ENCODE data around the gene UBR3.
"Not testable (repeated sequence)": the region's sequence is repeated elsewhere in the genome, so short reads cannot be mapped to it uniquely, and the experiment has no call there.

UBR3 gene

GRCh38 chr2:169845016-169845415 is 17.8 kb downstream of the UBR3 start:
- H3K4me3 Mint-ChIP-seq: no peak overlapping the region
- H3K9me3 Mint-ChIP-seq: no peaks in the 10 kb centered on the region
- no peak for ATAC-seq
- H3K27me3 Mint-ChIP-seq: no peaks in the 10 kb centered on the region
- H3K27ac Mint-ChIP-seq: no peak overlapping the region
- H3K4me1 Mint-ChIP-seq: peaks cover 45% of the 10 kb centered on the region
- H3K36me3 Mint-ChIP-seq: peaks cover 24% of the 10 kb centered on the region

GRCh38 chr2:169848959-169849693 is 21.9 kb downstream of the UBR3 start:
- not testable (repeated sequence) for H3K9me3 Mint-ChIP-seq, ATAC-seq, H3K27ac Mint-ChIP-seq, H3K4me3 Mint-ChIP-seq, H3K27me3 Mint-ChIP-seq
- peaks cover 58% of the 10 kb centered on the region for H3K4me1 Mint-ChIP-seq
- peaks cover 37% of the 10 kb centered on the region for H3K36me3 Mint-ChIP-seq

GRCh38 chr2:169849710-169850109 is 22.5 kb downstream of the UBR3 start:
- H3K4me1 Mint-ChIP-seq: peaks cover 55% of the 10 kb centered on the region

GRCh38 chr2:169853041-169853668 is 25.9 kb downstream of the UBR3 start:
- H3K9me3 Mint-ChIP-seq: no peaks in the 10 kb centered on the region
- no peaks in the 10 kb centered on the region for H3K27me3 Mint-ChIP-seq
- ATAC-seq: no peak
- H3K27ac Mint-ChIP-seq: peak overlapping the region; percentile 13
- H3K36me3 Mint-ChIP-seq: peaks cover 30% of the 10 kb centered on the region
- H3K4me3 Mint-ChIP-seq: no peak overlapping the region
- H3K4me1 Mint-ChIP-seq: peaks cover 28% of the 10 kb centered on the region

More at GRCh38 chr2:169849710-169850109, 22.5 kb downstream of the UBR3 start:
- Mint-ChIP-seq H3K36me3 (peaks cover 34% of the 10 kb centered on the region), H3K4me3 (no peak overlapping the region), H3K27ac (no peak overlapping the region), H3K27me3 (no peaks in the 10 kb centered on the region), H3K9me3 (no peaks in the 10 kb centered on the region)
- no peak for ATAC-seq

- ATAC-seq, H3K4me3 Mint-ChIP-seq, H3K27me3 Mint-ChIP-seq, H3K27ac Mint-ChIP-seq, H3K9me3 Mint-ChIP-seq: not testable (repeated sequence)
- H3K36me3 Mint-ChIP-seq: peaks cover 30% of the 10 kb centered on the region
- peaks cover 37% of the 10 kb centered on the region for H3K4me1 Mint-ChIP-seq
Observed at GRCh38 chr2:169855281-169856258, 28.3 kb downstream of the UBR3 start.

- ATAC-seq: no peak
- Mint-ChIP-seq H3K27me3 (no peaks in the 10 kb centered on the region), H3K4me3 (no peak overlapping the region), H3K27ac (no peak overlapping the region), H3K9me3 (no peaks in the 10 kb centered on the region), H3K36me3 (peaks cover 17% of the 10 kb centered on the region), H3K4me1 (peaks cover 29% of the 10 kb centered on the region)
Observed at GRCh38 chr2:169859423-169859822, 32.2 kb downstream of the UBR3 start.

- Mint-ChIP-seq H3K36me3 (peaks cover 17% of the 10 kb centered on the region), H3K4me3 (no peak overlapping the region), H3K9me3 (no peaks in the 10 kb centered on the region), H3K27me3 (no peaks in the 10 kb centered on the region), H3K27ac (no peak overlapping the region), H3K4me1 (peaks cover 29% of the 10 kb centered on the region)
- no peak for ATAC-seq
Observed at GRCh38 chr2:169860149-169860548, 32.9 kb downstream of the UBR3 start.

- Mint-ChIP-seq H3K4me3 (no peak overlapping the region), H3K27me3 (no peaks in the 10 kb centered on the region), H3K36me3 (peaks cover 17% of the 10 kb centered on the region), H3K4me1 (peaks cover 36% of the 10 kb centered on the region), H3K9me3 (no peaks in the 10 kb centered on the region), H3K27ac (no peak overlapping the region)
- no peak for ATAC-seq
Observed at GRCh38 chr2:169862816-169863215, 35.6 kb downstream of the UBR3 start.

- H3K27me3 Mint-ChIP-seq: no peaks in the 10 kb centered on the region
- ATAC-seq: no peak
- H3K4me3 Mint-ChIP-seq: no peak overlapping the region
- no peaks in the 10 kb centered on the region for H3K9me3 Mint-ChIP-seq
- H3K27ac Mint-ChIP-seq: no peak overlapping the region
- peaks cover 38% of the 10 kb centered on the region for H3K4me1 Mint-ChIP-seq
- H3K36me3 Mint-ChIP-seq: peaks cover 8% of the 10 kb centered on the region
Observed at GRCh38 chr2:169865492-169865891, 38.2 kb downstream of the UBR3 start.

- not testable (repeated sequence) for H3K36me3 Mint-ChIP-seq, ATAC-seq, H3K4me3 Mint-ChIP-seq, H3K27ac Mint-ChIP-seq, H3K9me3 Mint-ChIP-seq, H3K27me3 Mint-ChIP-seq
- H3K4me1 Mint-ChIP-seq: peaks cover 36% of the 10 kb centered on the region
Observed at GRCh38 chr2:169866230-169866629, 39.0 kb downstream of the UBR3 start.

- no peak overlapping the region for H3K27ac Mint-ChIP-seq
- no peaks in the 10 kb centered on the region for H3K36me3 Mint-ChIP-seq
- H3K9me3 Mint-ChIP-seq: no peaks in the 10 kb centered on the region
Observed at GRCh38 chr2:169867579-169867978, 40.3 kb downstream of the UBR3 start.

GRCh38 chr2:169868951-169869350 is 41.7 kb downstream of the UBR3 start:
- H3K9me3 Mint-ChIP-seq: no peaks in the 10 kb centered on the region
- H3K4me3 Mint-ChIP-seq: no peak overlapping the region
- no peak overlapping the region for H3K27ac Mint-ChIP-seq
- peaks cover 20% of the 10 kb centered on the region for H3K4me1 Mint-ChIP-seq
- H3K27me3 Mint-ChIP-seq: no peaks in the 10 kb centered on the region
- H3K36me3 Mint-ChIP-seq: no peaks in the 10 kb centered on the region
- no peak for ATAC-seq

More at GRCh38 chr2:169867579-169867978, 40.3 kb downstream of the UBR3 start:
- Mint-ChIP-seq H3K4me1 (peaks cover 30% of the 10 kb centered on the region), H3K27me3 (no peaks in the 10 kb centered on the region), H3K4me3 (no peak overlapping the region)
- ATAC-seq: no peak

GRCh38 chr2:169871369-169871768 is 44.1 kb downstream of the UBR3 start:
- not testable (repeated sequence) for H3K4me3 Mint-ChIP-seq, H3K27ac Mint-ChIP-seq, H3K9me3 Mint-ChIP-seq, H3K27me3 Mint-ChIP-seq, H3K4me1 Mint-ChIP-seq, ATAC-seq
- peaks cover 11% of the 10 kb centered on the region for H3K36me3 Mint-ChIP-seq

- Mint-ChIP-seq H3K36me3 (peaks cover 11% of the 10 kb centered on the region), H3K9me3 (no peaks in the 10 kb centered on the region)
- no peak for ATAC-seq
Observed at GRCh38 chr2:169871994-169872393, 44.7 kb downstream of the UBR3 start.

GRCh38 chr2:169877398-169877797 is 50.1 kb downstream of the UBR3 start:
- H3K36me3 Mint-ChIP-seq: peaks cover 11% of the 10 kb centered on the region
- no peak for ATAC-seq
- no peaks in the 10 kb centered on the region for H3K27me3 Mint-ChIP-seq
- no peaks in the 10 kb centered on the region for H3K4me1 Mint-ChIP-seq
- H3K4me3 Mint-ChIP-seq: no peak overlapping the region
- no peaks in the 10 kb centered on the region for H3K9me3 Mint-ChIP-seq
- no peak overlapping the region for H3K27ac Mint-ChIP-seq

More at GRCh38 chr2:169871994-169872393, 44.7 kb downstream of the UBR3 start:
- no peaks in the 10 kb centered on the region for H3K27me3 Mint-ChIP-seq
- no peak overlapping the region for H3K4me3 Mint-ChIP-seq
- H3K4me1 Mint-ChIP-seq: peaks cover 10% of the 10 kb centered on the region
- no peak overlapping the region for H3K27ac Mint-ChIP-seq
